ENCODE data around the gene ATP1A1. TPM values are rescaled to one million over a fixed set of nuclear protein-coding genes. Genes with fewer than 3 reads are reported as not detected.

The ATP1A1 gene
- total RNA-seq, 1 experiment from 2014 or later = 239 TPM

- no peak overlapping the region for H2BK20ac ChIP-seq (ENCODE audit: low read depth, low read length, poor library complexity, severe bottlenecking)
- no peak overlapping the region for H3K27ac ChIP-seq (ENCODE audit: insufficient read length, low read depth, low read length)
- no CpG with 5 or more reads among the region's 2 CpGs for WGBS (ENCODE audit: extremely low coverage, insufficient read length, low lambda C conversion rate)
- H3K18ac ChIP-seq (ENCODE audit: insufficient read length, low read depth, low read length) = no peak overlapping the region
- H3K9me3 Mint-ChIP-seq = no peaks in the 10 kb centered on the region
- H3K56ac ChIP-seq (ENCODE audit: insufficient read length, low read depth, low read length) = no peak overlapping the region
- no peak overlapping the region for H2BK120ac ChIP-seq (ENCODE audit: low read depth, low read length, poor library complexity, severe bottlenecking)
- peaks cover 7 to 8% of the 10 kb centered on the region in 2 experiments; a peak in 3 of 4 replicates for H3K4me1 Mint-ChIP-seq
- no peak overlapping the region for H3K4me3 Mint-ChIP-seq
- H2BK12ac ChIP-seq (ENCODE audit: insufficient read length, low read depth, low read length) = no peak overlapping the region
- H3K4me2 ChIP-seq (ENCODE audit: insufficient read depth, insufficient read length, low read length) = no peak overlapping the region
- no peak overlapping the region for H2AK5ac ChIP-seq (ENCODE audit: insufficient read length, low read length)
- H3K27me3 Mint-ChIP-seq (ENCODE audit: low read depth) = no peaks in the 10 kb centered on the region
- no peaks in the 10 kb centered on the region for H4K20me1 ChIP-seq (ENCODE audit: control insufficient read depth, insufficient read depth, insufficient read length)
- no peaks in the 10 kb centered on the region for H3K36me3 Mint-ChIP-seq (ENCODE audit: insufficient read depth in 1 of 3, low read depth in 3 of 3)
- no peak overlapping the region for H4K91ac ChIP-seq (ENCODE audit: insufficient read length, low read depth, low read length)
- no peak overlapping the region for H3K9ac ChIP-seq (ENCODE audit: extremely low read depth, insufficient read length, low read length)
- no peak for DNase-seq
- no peak overlapping the region for H3T11ph ChIP-seq (ENCODE audit: low read length)
- no peak overlapping the region for H3K23ac ChIP-seq (ENCODE audit: insufficient read length, low read depth, low read length)
- no peak for TF ChIP-seq CTCF (conservative IDR thresholded peaks at IDR 0.05)
- H3K79me2 ChIP-seq (ENCODE audit: insufficient read depth, low read length) = no peaks in the 10 kb centered on the region
- H3K4me1 ChIP-seq (ENCODE audit: insufficient read depth, low read length) = no peaks in the 10 kb centered on the region
- H4K8ac ChIP-seq (replicated peaks; ENCODE audit: insufficient read length, low read depth, low read length) = no peak overlapping the region
- H3K27ac Mint-ChIP-seq = no peak overlapping the region
- H3K79me1 ChIP-seq (ENCODE audit: insufficient read depth, low read depth, low read length, poor library complexity, severe bottlenecking) = no peaks in the 10 kb centered on the region
- no peak overlapping the region for H2BK5ac ChIP-seq (ENCODE audit: insufficient read length, low read length)
- no peak overlapping the region for H2BK15ac ChIP-seq (ENCODE audit: low read depth, low read length)
- H2AFZ ChIP-seq (ENCODE audit: low read length) = no peak overlapping the region
- H3K27me3 ChIP-seq (ENCODE audit: insufficient read depth, low read length) = no peaks in the 10 kb centered on the region
- H4K5ac ChIP-seq (ENCODE audit: insufficient read length, low read depth, low read length) = no peak overlapping the region
- H3K23me2 ChIP-seq (ENCODE audit: insufficient read length, low read depth, low read length, poor library complexity, severe bottlenecking) = peaks cover 2% of the 10 kb centered on the region
- H3K14ac ChIP-seq (ENCODE audit: insufficient read depth, low read length) = no peak overlapping the region
- no peaks in the 10 kb centered on the region for H3K9me3 ChIP-seq (ENCODE audit: control insufficient read depth, low read depth, low read length)
- no peak overlapping the region for H3K4ac ChIP-seq (ENCODE audit: low read depth, low read length)
These were observed 63.0 kb downstream of the ATP1A1 start for GRCh38 chr1:116435806-116436610.

All from H9 (cell line).